K562 (cell line): ENCODE measurements around the gene HSD17B2. TPM values are rescaled to one million over a fixed set of nuclear protein-coding genes. Genes with fewer than 3 reads are reported as not detected.

Experiments used
- ATAC-seq: fragments of 200-7000 bp; cut with Tn5 transposase; 3 replicates; pipeline ENCODE4 v1.9.1; 2020; ENCODE audit warnings: moderate library complexity
- BruUV-seq: library from RNA; stranded (reverse); fragments of 400-500 nt; replicated peaks from 2 replicates; lab custom pipeline; 2021; lab: Mats Ljungman, UMichigan
- CTCF ChIA-PET: fragments of 300-600 bp; formaldehyde crosslinking; extraction: SDS; loops from one replicate; lab custom pipeline; 2021; ENCODE audit warnings: low intra/inter-chr PET ratio; lab: Yijun Ruan, JAX
- POLR2A ChIA-PET: fragments of 300-600, 350-650 bp; sonication (Branson Sonifier 250); formaldehyde crosslinking; extraction: SDS; loops from one replicate; lab custom pipeline; 2021; ENCODE audit warnings: antibody characterized with exemption, inconsistent platforms; lab: Yijun Ruan, JAX
- DNase-seq, 4 experiments: peaks; one replicate each; pipeline versions ENCODE4 v3.0.0 to v3.0.0-alpha.2; 2011 to 2018; ENCODE audit warnings: low spot score in 3 of 4, mixed read lengths in 3 of 4; ENCODE audit errors: extremely low read depth in 1 of 4
- FAIRE-seq: peaks from 2 replicates; lab custom pipeline; 2011; peaks lifted over from hg19 to GRCh38; lab: Jason Lieb, UNC
- H2AFZ ChIP-seq: 2 replicates; pipeline ENCODE4 v1.6.0; 2011; ENCODE audit warnings: low read depth, low read length, control low read depth, inconsistent platforms
- H3K27ac ChIP-seq: fragments of 200-600 bp; 3 replicates; pipeline ENCODE4 v1.8.0; 2011; ENCODE audit warnings: low read depth, mild to moderate bottlenecking, control low read depth, inconsistent platforms, low read length, moderate library complexity, mixed read lengths; ENCODE audit errors: extremely low read depth
- H3K27me3 ChIP-seq, 2 experiments: fragments of 300-600 bp in 1 of 2; 2 replicates in 1 of 2; 3 replicates in 1 of 2; pipeline versions ENCODE4 v1.6.0 to v1.8.0; 2011; ENCODE audit warnings: inconsistent platforms in 2 of 2, low read length in 2 of 2, mild to moderate bottlenecking in 1 of 2, mixed read lengths in 1 of 2, moderate library complexity in 1 of 2; ENCODE audit not compliant: control insufficient read depth in 2 of 2, insufficient read depth in 2 of 2
- H3K36me3 ChIP-seq: fragments of 300-600 bp; 3 replicates; pipeline ENCODE4 v1.8.0; 2011; ENCODE audit warnings: mild to moderate bottlenecking, low read length, inconsistent platforms; ENCODE audit not compliant: control insufficient read depth, insufficient read depth
- H3K4me1 ChIP-seq, 2 experiments: fragments of 200-600 bp in 1 of 2; replicated peaks in 1 of 2; 2 replicates in 1 of 2; 3 replicates in 1 of 2; pipeline versions ENCODE4 v1.5.1 to v1.8.0; 2011; ENCODE audit warnings: inconsistent platforms in 2 of 2, low read length in 2 of 2, mild to moderate bottlenecking in 1 of 2, mixed read lengths in 1 of 2, moderate library complexity in 1 of 2; ENCODE audit not compliant: control insufficient read depth in 2 of 2, insufficient read depth in 2 of 2
- H3K4me2 ChIP-seq: 2 replicates; pipeline ENCODE4 v1.6.1; 2011; ENCODE audit warnings: low read length, control low read depth, inconsistent platforms, mixed read lengths; ENCODE audit not compliant: insufficient read depth
- H3K4me3 ChIP-seq: fragments of 200-600 bp; sonication (generic), shearing (Covaris generic); 2 replicates; pipeline ENCODE4 v1.5.1; 2016; ENCODE audit warnings: control low read depth, inconsistent platforms
- H3K79me2 ChIP-seq: fragments of 200-600 bp; 3 replicates; pipeline ENCODE4 v1.8.0; 2011; ENCODE audit warnings: low read length, inconsistent platforms; ENCODE audit not compliant: control insufficient read depth, insufficient read depth
- H3K9ac ChIP-seq, 2 experiments: 2 replicates each; pipeline versions ENCODE4 v1.6.0 to v1.6.1; 2011; ENCODE audit warnings: low read depth in 2 of 2, low read length in 2 of 2, control low read depth in 1 of 2, inconsistent platforms in 1 of 2, mild to moderate bottlenecking in 1 of 2, mixed read lengths in 1 of 2; ENCODE audit not compliant: insufficient read depth in 1 of 2
- H3K9me1 ChIP-seq: one replicate; pipeline ENCODE4 v1.6.0; 2011; ENCODE audit warnings: inconsistent platforms, mild to moderate bottlenecking, low read length, moderate library complexity; ENCODE audit not compliant: control insufficient read depth, insufficient read depth
- H3K9me3 ChIP-seq: replicated peaks from 2 replicates; pipeline ENCODE4 v1.5.1; 2011; ENCODE audit warnings: low read depth, low read length, inconsistent platforms; ENCODE audit not compliant: control insufficient read depth, insufficient read depth
- H4K20me1 ChIP-seq: replicated peaks from 2 replicates; pipeline ENCODE4 v1.6.1; 2011; ENCODE audit warnings: low read length, inconsistent platforms, mixed read lengths; ENCODE audit not compliant: control insufficient read depth, insufficient read depth
- CUX1 ChIP-seq: fragments of 200-800 bp; sonication (Bioruptor generic); IDR thresholded peaks from 2 replicates; pipeline ENCODE4 v1.6.1; 2016; ENCODE audit warnings: missing genetic modification characterization, missing compliant biosample characterization
- ELF1 ChIP-seq: fragments of 200-800 bp; sonication (Bioruptor generic); IDR thresholded peaks from 2 replicates; pipeline ENCODE4 v1.6.1; 2016; ENCODE audit warnings: missing genetic modification characterization, missing compliant biosample characterization
- HNRNPK ChIP-seq: fragments of 200-400 bp; formaldehyde crosslinking; IDR thresholded peaks from one replicate; pipeline ENCODE4 v1.6.1; 2018; ENCODE audit warnings: mild to moderate bottlenecking, low read depth, low read length; ENCODE audit not compliant: poor library complexity, severe bottlenecking
- SLC30A9 ChIP-seq: fragments of 250-450 bp; sonication (Bioruptor Pico); IDR thresholded peaks from 2 replicates; pipeline ENCODE4 v1.8.0; 2022; ENCODE audit warnings: mild to moderate bottlenecking, moderate library complexity
- YBX1 ChIP-seq: fragments of 450-650 bp; IDR thresholded peaks from 2 replicates; pipeline ENCODE4 v1.7.1; 2016; ENCODE audit warnings: mild to moderate bottlenecking
- WGBS: fragments of 100-300 bp; shearing (Covaris generic); methylation state at CpG from one replicate; pipeline ENCODE4 v1.1.6; 2016; ENCODE audit warnings: low coverage, mixed read lengths; ENCODE audit not compliant: insufficient coverage; ENCODE audit errors: missing lambda C conversion rate; 5-methylcytosine and 5-hydroxymethylcytosine counted together
- in situ Hi-C: fragments of 300-500 bp; cut with MboI; formaldehyde crosslinking; loops from 4 replicates; pipeline ENCODE4 v1.15.0; 2018; ENCODE audit warnings: inconsistent platforms, mixed read lengths
- intact Hi-C: fragments of 100-400 bp; cut with micrococcal nuclease; formaldehyde crosslinking; loops from 2 replicates; pipeline ENCODE4 v1.14.2; 2022
- polyA plus RNA-seq, 8 experiments: library from polyadenylated mRNA; depleted of rRNA in 4 of 8; stranded (reverse) in 5 of 8; unstranded in 3 of 8; fragments of >200 nt; fragmentation: Nextera tagmentation in 2 of 8; fragmentation: Illumina TruSeq in 1 of 8; extraction: Ambion mirVana in 2 of 8; extraction: Trizol in 1 of 8; gene quantifications; 2 replicates each; pipeline versions ENCODE4 v1.2.1 to v1.2.3, GENCODE V29; 2011 to 2014; ENCODE audit warnings: inconsistent platforms in 1 of 8, missing spikeins in 1 of 8
- total RNA-seq, 7 experiments: library from RNA; depleted of rRNA in 6 of 7; stranded (reverse); fragments of >200 nt in 6 of 7; fragmentation: Illumina TruSeq in 2 of 7; extraction: Trizol in 2 of 7; gene quantifications; 2 replicates each; pipeline versions ENCODE4 v1.2.1 to v1.2.3, GENCODE V29; 2011 to 2021; ENCODE audit warnings: low replicate concordance in 1 of 7
- TF ChIP-seq, protein P1 (sequence below): fragments of 250-450 bp; sonication (Bioruptor Pico); IDR thresholded peaks from 2 replicates; pipeline ENCODE4 v1.5.0; 2020; ENCODE audit warnings: mild to moderate bottlenecking, borderline replicate concordance

HSD17B2 gene
- total and polyA plus RNA-seq, 9 of the 15 experiments (the other 6 are each of a cell fraction or from before 2014, with no cell fraction given), result not detected

DNA sequence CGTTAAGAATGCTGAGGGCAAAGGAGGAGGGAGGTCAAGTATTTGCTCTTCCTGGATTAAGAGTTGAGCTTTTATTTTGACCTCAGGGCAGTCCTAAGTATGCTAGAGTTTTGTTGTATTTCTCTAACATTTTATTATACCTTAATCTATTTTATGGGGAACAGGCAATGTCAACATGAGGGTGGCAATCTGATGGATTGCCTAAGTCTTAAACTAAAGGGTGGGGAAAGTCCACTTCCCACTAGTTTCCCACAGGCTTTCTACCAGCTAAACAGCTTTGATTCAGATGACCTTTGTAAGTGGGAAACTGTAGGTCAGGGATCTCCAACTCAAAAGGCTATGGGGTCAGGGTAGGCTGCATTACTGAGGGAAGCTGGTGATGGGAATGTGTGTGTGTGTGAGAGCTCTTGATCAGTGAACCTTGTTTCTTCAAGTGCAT lies 24.9 kb downstream of the HSD17B2 start:
- no peak for DNase-seq
- no peak overlapping the region for H3K4me3 ChIP-seq
- no peak overlapping the region for H3K4me2 ChIP-seq
- no peaks in the 10 kb centered on the region for H4K20me1 ChIP-seq
- H3K27ac ChIP-seq, result no peak overlapping the region
- ATAC-seq, result no peak
- no peak for TF ChIP-seq ELF1 (tag)
- no peak for TF ChIP-seq HNRNPK
- TF ChIP-seq, protein P1, sequence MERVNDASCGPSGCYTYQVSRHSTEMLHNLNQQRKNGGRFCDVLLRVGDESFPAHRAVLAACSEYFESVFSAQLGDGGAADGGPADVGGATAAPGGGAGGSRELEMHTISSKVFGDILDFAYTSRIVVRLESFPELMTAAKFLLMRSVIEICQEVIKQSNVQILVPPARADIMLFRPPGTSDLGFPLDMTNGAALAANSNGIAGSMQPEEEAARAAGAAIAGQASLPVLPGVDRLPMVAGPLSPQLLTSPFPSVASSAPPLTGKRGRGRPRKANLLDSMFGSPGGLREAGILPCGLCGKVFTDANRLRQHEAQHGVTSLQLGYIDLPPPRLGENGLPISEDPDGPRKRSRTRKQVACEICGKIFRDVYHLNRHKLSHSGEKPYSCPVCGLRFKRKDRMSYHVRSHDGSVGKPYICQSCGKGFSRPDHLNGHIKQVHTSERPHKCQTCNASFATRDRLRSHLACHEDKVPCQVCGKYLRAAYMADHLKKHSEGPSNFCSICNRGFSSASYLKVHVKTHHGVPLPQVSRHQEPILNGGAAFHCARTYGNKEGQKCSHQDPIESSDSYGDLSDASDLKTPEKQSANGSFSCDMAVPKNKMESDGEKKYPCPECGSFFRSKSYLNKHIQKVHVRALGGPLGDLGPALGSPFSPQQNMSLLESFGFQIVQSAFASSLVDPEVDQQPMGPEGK (CRISPR knock-in tag), result no peak
- no peak for TF ChIP-seq CUX1
- TF ChIP-seq SLC30A9, result no peak
- no peak for TF ChIP-seq YBX1
- no peak overlapping the region for H2AFZ ChIP-seq
- H3K36me3 ChIP-seq, result no peaks in the 10 kb centered on the region
- no peaks in the 10 kb centered on the region for H3K9me3 ChIP-seq
- intact Hi-C loops, result no loop called here
- FAIRE-seq, result no peak
- POLR2A ChIA-PET, result interaction anchor here (0.5 to 1.3 kb wide), 4 partner anchors 8 to 23 kb away, joined by 3 read pairs; no protein-coding TSS in a partner anchor
- CTCF ChIA-PET, result no interaction called here
- peaks cover 5 to 13% of the 10 kb centered on the region in 2 experiments; a peak in 3 of 5 replicates for H3K27me3 ChIP-seq
- H3K9me1 ChIP-seq, result no peaks in the 10 kb centered on the region
- no TSS peak for BruUV-seq
- no peaks in the 10 kb centered on the region for H3K79me2 ChIP-seq
- H3K4me1 ChIP-seq, result no peaks in the 10 kb centered on the region
- no peak overlapping the region for H3K9ac ChIP-seq
- in situ Hi-C loops, result no loop called here
- WGBS, result 0% methylated on average over 1 of the region's 1 CpG
